Neural progenitor cell (in vitro differentiated cells): Measurements from ENCODE around the gene TWIST2.

Experiments used
- EZH2 ChIP-seq: fragments of 200-600 bp; sonication (generic); IDR thresholded peaks from 2 replicates; pipeline ENCODE4 v1.6.1; 2017; ENCODE audit warnings: antibody characterized with exemption, mild to moderate bottlenecking, moderate library complexity
- TF ChIP-seq, protein P1 (sequence below): fragments of 200-600 bp; sonication (generic); IDR thresholded peaks from 2 replicates; pipeline ENCODE4 v1.5.1; 2017; ENCODE audit warnings: antibody characterized with exemption, mild to moderate bottlenecking

DNA sequence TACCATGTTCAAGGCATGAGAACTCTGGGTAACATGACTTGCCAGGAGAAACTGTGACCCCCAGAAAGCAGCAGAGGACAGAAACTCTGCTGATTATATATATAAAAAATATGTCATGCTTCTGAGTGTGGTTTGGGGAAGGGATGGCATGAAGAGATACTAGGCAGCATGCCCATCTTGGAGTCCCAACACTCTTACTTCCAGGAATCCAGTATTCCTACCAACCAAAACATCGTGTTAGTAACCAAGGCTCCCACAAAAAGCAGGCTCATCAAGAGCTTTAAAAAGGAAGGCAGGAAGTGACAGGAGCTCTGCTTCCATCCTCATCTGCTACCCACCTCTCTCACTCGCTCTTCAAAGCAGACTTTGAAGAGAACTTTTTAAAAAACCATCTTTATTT is 31.6 kb upstream of the TWIST2 start:
- TF ChIP-seq, protein P1, sequence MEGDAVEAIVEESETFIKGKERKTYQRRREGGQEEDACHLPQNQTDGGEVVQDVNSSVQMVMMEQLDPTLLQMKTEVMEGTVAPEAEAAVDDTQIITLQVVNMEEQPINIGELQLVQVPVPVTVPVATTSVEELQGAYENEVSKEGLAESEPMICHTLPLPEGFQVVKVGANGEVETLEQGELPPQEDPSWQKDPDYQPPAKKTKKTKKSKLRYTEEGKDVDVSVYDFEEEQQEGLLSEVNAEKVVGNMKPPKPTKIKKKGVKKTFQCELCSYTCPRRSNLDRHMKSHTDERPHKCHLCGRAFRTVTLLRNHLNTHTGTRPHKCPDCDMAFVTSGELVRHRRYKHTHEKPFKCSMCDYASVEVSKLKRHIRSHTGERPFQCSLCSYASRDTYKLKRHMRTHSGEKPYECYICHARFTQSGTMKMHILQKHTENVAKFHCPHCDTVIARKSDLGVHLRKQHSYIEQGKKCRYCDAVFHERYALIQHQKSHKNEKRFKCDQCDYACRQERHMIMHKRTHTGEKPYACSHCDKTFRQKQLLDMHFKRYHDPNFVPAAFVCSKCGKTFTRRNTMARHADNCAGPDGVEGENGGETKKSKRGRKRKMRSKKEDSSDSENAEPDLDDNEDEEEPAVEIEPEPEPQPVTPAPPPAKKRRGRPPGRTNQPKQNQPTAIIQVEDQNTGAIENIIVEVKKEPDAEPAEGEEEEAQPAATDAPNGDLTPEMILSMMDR: no peak
- no peak for TF ChIP-seq EZH2
